Testis (tissue), 3 donors: Measurements from ENCODE around the gene STXBP6. TPM values are rescaled to one million over a fixed set of nuclear protein-coding genes. Genes with fewer than 3 reads are reported as not detected.

Experiments used
- DNase-seq: peaks from one replicate; pipeline ENCODE4 v3.0.0-alpha.2; 2019
- H3K27ac ChIP-seq, 2 donors: fragments of 200-600 bp; sonication (generic); one replicate each; pipeline ENCODE4 v1.5.1; 2019
- H3K27me3 ChIP-seq: fragments of 200-600 bp; sonication (generic); one replicate; pipeline ENCODE4 v1.5.1; 2019
- H3K36me3 ChIP-seq: fragments of 200-600 bp; sonication (generic); one replicate; pipeline ENCODE4 v1.5.1; 2017; ENCODE audit warnings: low read depth; ENCODE audit errors: missing control alignments
- H3K4me1 ChIP-seq: fragments of 200-600 bp; sonication (generic); one replicate; pipeline ENCODE4 v1.5.1; 2019
- H3K4me3 ChIP-seq, 2 donors: fragments of 200-600 bp; sonication (generic); one replicate each; pipeline ENCODE4 v1.5.1; 2017 to 2019
- H3K9me3 ChIP-seq: fragments of 200-600 bp; sonication (generic); one replicate; pipeline ENCODE4 v1.5.1; 2017
- CTCF ChIP-seq, 3 experiments: fragments of 450-650 bp in 2 of 3; fragments of 200-600 bp in 1 of 3; sonication (generic) in 1 of 3; IDR thresholded peaks; one replicate each; pipeline ENCODE4 v1.5.1; 2016 to 2019; ENCODE audit warnings: antibody characterized with exemption in 3 of 3, mild to moderate bottlenecking in 2 of 3, moderate library complexity in 1 of 3
- POLR2A ChIP-seq: fragments of 450-650 bp; IDR thresholded peaks from one replicate; pipeline ENCODE4 v1.6.1; 2017; ENCODE audit warnings: antibody characterized with exemption, mild to moderate bottlenecking, moderate library complexity
- WGBS, 2 donors: methylation state at CpG; one replicate each; pipeline ENCODE4 v1.1.5; 2018; 5-methylcytosine and 5-hydroxymethylcytosine counted together
- intact Hi-C: fragments of 100-400 bp; cut with DNase I; formaldehyde crosslinking; loops from one replicate; pipeline ENCODE4 v1.15.1; 2023; ENCODE audit warnings: low total_unique reads
- polyA plus RNA-seq: library from polyadenylated mRNA; stranded (reverse); fragments of 350-450 nt; fragmentation: Illumina TruSeq; extraction: RNeasy Lipid Tissue Mini Kit (QIAGEN cat#74804); gene quantifications from one replicate; pipeline ENCODE4 v1.2.3, GENCODE V29; 2014; ENCODE audit warnings: low read depth, low replicate concordance; ENCODE audit not compliant: insufficient read depth
- total RNA-seq, 2 donors: library from RNA; depleted of rRNA; stranded (reverse); fragments of >200 nt; gene quantifications; one replicate each; pipeline ENCODE4 v1.2.3, GENCODE V29; 2016

STXBP6 gene
- total and polyA plus RNA-seq, 3 donors from 2014 or later: 4.7 to 11.3 (median 8.6) TPM

GRCh38 chr14:24935796-24936195 lies 114.2 kb downstream of the STXBP6 start:
- DNase-seq: no peak
- Histone ChIP-seq H3K27ac (no peak overlapping the region), H3K9me3 (no peaks in the 10 kb centered on the region), H3K27me3 (no peaks in the 10 kb centered on the region), H3K36me3 (no peaks in the 10 kb centered on the region), H3K4me1 (no peaks in the 10 kb centered on the region), H3K4me3 (no peak overlapping the region)
- WGBS, 2 donors: 21 to 40% methylated on average over 1 of the region's 1 CpG
- intact Hi-C loops: no loop called here
- no peak for TF ChIP-seq POLR2A
- TF ChIP-seq CTCF (IDR thresholded peaks at IDR 0.05): no peak

- intact Hi-C loops: no loop called here
- H3K4me1 ChIP-seq: no peaks in the 10 kb centered on the region
- H3K9me3 ChIP-seq: no peaks in the 10 kb centered on the region
- TF ChIP-seq POLR2A (no peak), CTCF (IDR thresholded peaks at IDR 0.05) (no peak)
- 34 to 55% methylated on average over 1 of the region's 1 CpG for WGBS, 2 donors
- no peak for DNase-seq
- H3K27me3 ChIP-seq: no peaks in the 10 kb centered on the region
- H3K27ac ChIP-seq: no peak overlapping the region
- H3K36me3 ChIP-seq: no peaks in the 10 kb centered on the region
- H3K4me3 ChIP-seq: no peak overlapping the region
Observed at GRCh38 chr14:24928386-24928900, 121.5 kb downstream of the STXBP6 start.

GRCh38 chr14:24927809-24928208 lies 122.1 kb downstream of the STXBP6 start:
- Histone ChIP-seq H3K9me3 (no peaks in the 10 kb centered on the region), H3K4me1 (no peaks in the 10 kb centered on the region), H3K27ac (no peak overlapping the region), H3K36me3 (no peaks in the 10 kb centered on the region), H3K27me3 (no peaks in the 10 kb centered on the region), H3K4me3 (no peak overlapping the region)
- no peak for DNase-seq
- WGBS, 2 donors: 30 to 39% methylated on average over 4 of the region's 4 CpGs
- TF ChIP-seq CTCF (IDR thresholded peaks at IDR 0.05) (no peak), POLR2A (no peak)
- intact Hi-C loops: no loop called here

DNA sequence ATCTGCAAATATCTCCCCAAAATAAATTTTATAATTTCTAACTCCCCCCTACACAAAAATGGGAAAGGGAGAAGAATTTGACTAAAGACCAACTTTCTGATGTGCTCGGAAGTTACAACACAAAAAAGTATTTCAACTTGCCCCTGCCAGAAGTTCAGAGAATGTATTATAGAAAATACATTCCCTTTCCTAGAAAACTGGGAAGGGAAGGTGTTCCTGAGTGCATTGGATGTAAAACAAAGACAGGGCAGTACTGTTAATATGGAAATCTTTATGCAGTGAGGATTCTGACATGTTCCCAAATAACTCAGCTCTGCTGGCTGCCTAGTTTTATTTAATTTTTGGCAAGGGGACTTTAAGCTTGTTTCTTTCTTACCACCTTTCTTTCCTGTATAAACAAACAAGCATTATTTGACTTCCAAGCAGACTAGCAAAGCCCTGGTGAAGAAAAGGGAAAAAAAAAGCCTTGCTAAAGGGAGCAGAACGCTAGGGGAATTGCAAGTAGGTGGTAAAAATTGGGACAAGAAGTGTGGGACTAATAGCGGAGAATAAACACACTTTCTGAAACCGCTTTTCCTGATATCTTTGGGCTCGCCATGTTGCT lies 124.1 kb downstream of the STXBP6 start:
- Histone ChIP-seq H3K9me3 (no peaks in the 10 kb centered on the region), H3K27ac (no peak overlapping the region), H3K4me3 (no peak overlapping the region), H3K4me1 (no peaks in the 10 kb centered on the region), H3K27me3 (no peaks in the 10 kb centered on the region), H3K36me3 (no peaks in the 10 kb centered on the region)
- intact Hi-C loops: no loop called here
- no peak for DNase-seq
- WGBS, 2 donors: 82 to 85% methylated on average over 5 of the region's 5 CpGs
- TF ChIP-seq CTCF (IDR thresholded peaks at IDR 0.05) (no peak), POLR2A (no peak)

- no peaks in the 10 kb centered on the region for H3K36me3 ChIP-seq
- intact Hi-C loops: no loop called here
- H3K4me3 ChIP-seq: no peak overlapping the region
- no peaks in the 10 kb centered on the region for H3K4me1 ChIP-seq
- no peaks in the 10 kb centered on the region for H3K9me3 ChIP-seq
- DNase-seq: no peak
- 86 to 92% methylated on average over 3 of the region's 3 CpGs for WGBS, 2 donors
- no peak overlapping the region for H3K27ac ChIP-seq
- no peaks in the 10 kb centered on the region for H3K27me3 ChIP-seq
- TF ChIP-seq CTCF (IDR thresholded peaks at IDR 0.05) (no peak), POLR2A (no peak)
Observed at GRCh38 chr14:24924544-24924943, 125.4 kb downstream of the STXBP6 start.
